VCaP (cell line): ENCODE measurements around the gene RPSA.

Source experiments
- H3K27ac ChIP-seq: fragments of 450-650 bp; 2 replicates; pipeline ENCODE4 v1.5.1; 2017
- CTCF ChIP-seq: fragments of 450-650 bp; conservative IDR thresholded peaks from 2 replicates; pipeline ENCODE4 v1.5.1; 2017; ENCODE audit warnings: mild to moderate bottlenecking, moderate library complexity

RPSA gene

GRCh38 chr3:39427506-39427905 lies 21.0 kb downstream of the RPSA start:
- TF ChIP-seq CTCF, result no peak
- no peak overlapping the region for H3K27ac ChIP-seq

GRCh38 chr3:39428745-39429201 lies 22.3 kb downstream of the RPSA start:
- no peak overlapping the region for H3K27ac ChIP-seq
- TF ChIP-seq CTCF, result no peak

DNA sequence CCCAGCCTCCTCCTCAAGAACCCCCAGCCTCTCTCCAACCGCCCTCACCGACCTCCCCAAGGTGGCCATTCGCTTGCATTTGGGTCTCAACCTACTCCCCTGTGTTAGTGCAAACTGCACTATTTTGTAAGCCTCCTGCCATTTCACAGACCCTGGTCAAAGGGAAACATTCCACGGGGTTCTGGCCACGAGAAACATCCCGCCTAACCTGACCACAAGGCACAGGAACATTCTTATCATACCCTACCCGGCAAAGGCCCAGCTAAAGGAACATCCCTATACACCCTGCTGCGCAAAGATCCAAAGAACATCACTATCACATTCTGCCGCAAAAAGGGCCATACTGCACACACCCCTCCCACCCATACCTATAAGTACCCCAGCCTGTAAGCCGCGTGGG lies 22.9 kb downstream of the RPSA start:
- H3K27ac ChIP-seq, result no peak overlapping the region
- no peak for TF ChIP-seq CTCF

DNA sequence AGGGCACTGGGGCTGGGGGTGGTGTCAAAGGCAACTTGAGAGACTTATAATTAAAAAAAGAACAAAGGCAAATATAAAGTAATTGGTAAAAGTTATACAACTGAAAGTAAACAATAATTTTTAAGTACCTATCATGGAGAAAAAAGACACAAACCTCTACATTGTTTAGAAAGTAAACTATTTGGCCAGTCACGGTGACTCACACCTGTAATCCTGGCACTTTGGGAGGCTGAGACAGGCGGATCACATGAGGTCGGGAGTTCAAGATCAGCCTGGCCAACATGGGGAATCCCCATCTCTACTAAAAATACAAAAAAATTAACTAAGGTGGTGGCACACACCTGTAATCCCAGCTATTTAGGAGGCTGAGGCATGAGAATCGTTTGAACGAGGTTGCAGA lies 25.8 kb downstream of the RPSA start:
- no peak for TF ChIP-seq CTCF
- H3K27ac ChIP-seq, result no peak overlapping the region

- TF ChIP-seq CTCF, result no peak
- H3K27ac ChIP-seq, result no peak overlapping the region
Measured at GRCh38 chr3:39433642-39434041, 27.1 kb downstream of the RPSA start.

GRCh38 chr3:39434574-39434973 lies 28.1 kb downstream of the RPSA start:
- H3K27ac ChIP-seq, result no peak overlapping the region
- TF ChIP-seq CTCF, result no peak

DNA sequence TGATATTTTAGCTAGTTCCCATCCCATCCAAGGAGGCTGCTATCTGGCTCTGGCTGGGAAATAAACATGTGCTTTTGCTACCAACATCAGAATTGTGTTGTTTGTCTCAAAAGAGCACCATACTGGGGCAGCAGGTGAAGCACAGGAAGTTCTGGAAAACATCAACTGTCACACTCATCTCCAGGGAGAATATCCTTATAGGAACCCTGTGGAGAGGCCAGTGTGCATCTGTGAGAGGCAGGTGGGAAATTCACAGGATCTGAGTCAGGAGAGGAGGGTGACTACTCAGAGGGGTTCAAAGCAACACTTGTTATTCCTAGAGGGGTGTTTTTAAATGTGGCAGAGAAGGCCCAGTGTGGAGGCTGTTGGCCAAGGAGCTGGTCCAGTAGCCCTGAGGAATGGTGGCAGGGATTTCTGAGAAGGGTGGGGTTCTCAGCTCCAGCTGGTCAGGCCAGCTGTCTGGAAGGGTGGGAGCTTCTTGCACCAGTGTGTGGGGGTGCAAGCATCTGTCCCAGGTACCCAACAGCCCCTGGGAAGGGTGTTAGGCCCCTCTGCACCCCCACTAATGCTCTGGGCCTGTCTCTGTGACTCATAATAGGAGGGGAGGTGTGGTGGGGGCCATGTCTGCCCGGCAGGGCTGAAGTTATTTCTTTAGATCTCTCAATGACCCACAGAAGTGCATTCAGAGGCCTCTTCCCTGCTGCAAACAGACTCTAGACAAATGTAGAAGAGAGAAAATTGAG lies 28.7 kb downstream of the RPSA start:
- no peak for TF ChIP-seq CTCF
- H3K27ac ChIP-seq, result no peak overlapping the region
